ENCODE measurements around the gene CFL2.
"Not testable (repeated sequence)": the region's sequence is repeated elsewhere in the genome, so short reads cannot be mapped to it uniquely, and the experiment has no call there.

The CFL2 gene

DNA sequence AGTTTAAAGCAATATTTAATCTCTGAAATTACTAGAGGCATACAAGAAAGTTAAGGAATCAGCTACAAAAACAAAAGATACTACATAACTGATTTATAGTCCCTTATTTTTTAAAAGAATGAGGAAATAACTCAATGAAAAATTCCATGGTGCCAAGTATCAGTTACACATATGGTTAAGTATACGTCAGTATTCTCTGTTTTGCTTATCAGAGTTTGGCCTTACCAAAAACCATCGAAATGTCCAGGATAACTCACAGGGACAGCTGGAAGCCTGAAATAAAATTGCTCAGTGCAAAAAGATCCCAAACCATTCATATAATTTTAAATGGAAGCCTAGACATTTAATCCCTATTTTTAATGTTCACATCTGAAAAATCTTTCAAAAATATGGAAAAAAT is 3.6 kb downstream of the CFL2 start:
- Histone ChIP-seq H3K27me3 (ENCODE audit: control insufficient read depth, insufficient read depth, low read length) (no peaks in the 10 kb centered on the region), H3K4me1 (ENCODE audit: control insufficient read depth, insufficient read depth, low read length) (peaks cover 46% of the 10 kb centered on the region), H3K4me2 (ENCODE audit: low read length) (peak overlapping the region; percentile 91), H3K36me3 (ENCODE audit: insufficient read depth, low read length) (peaks cover 9% of the 10 kb centered on the region), H3K9ac (ENCODE audit: low read depth, low read length) (peak overlapping the region; percentile 97), H3K4me3 (ENCODE audit: low read length) (no peak overlapping the region), H3K9me3 (replicated peaks; ENCODE audit: low read length) (no peaks in the 10 kb centered on the region)

DNA sequence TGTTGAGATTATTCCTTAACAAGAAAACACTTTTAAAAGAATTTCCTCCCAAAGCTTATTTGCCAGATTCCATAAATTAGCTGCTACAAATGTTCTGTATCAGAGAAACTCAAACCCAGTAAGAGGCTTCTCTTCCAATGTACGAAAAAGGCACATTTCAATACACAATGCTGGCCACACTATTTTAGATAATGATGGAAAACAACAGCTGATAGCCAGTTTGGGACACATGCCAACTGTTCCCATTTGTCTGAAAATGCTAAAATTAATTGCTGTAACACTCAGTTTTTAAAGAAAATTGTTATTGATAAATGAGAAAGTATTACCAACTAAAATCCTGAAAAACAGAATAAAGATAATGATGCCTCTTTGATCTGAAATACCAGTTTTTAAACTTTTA is 4.4 kb downstream of the CFL2 start:
- peaks cover 43% of the 10 kb centered on the region for H3K4me1 ChIP-seq (ENCODE audit: control insufficient read depth, insufficient read depth, low read length)
- peaks cover 9% of the 10 kb centered on the region for H3K36me3 ChIP-seq (ENCODE audit: insufficient read depth, low read length)
- H3K4me2 ChIP-seq (ENCODE audit: low read length): peak overlapping the region; percentile 91
- H3K9ac ChIP-seq (ENCODE audit: low read depth, low read length): peak overlapping the region; percentile 97
- peak overlapping the region; percentile 0 for H3K4me3 ChIP-seq (ENCODE audit: low read length)
- H3K27me3 ChIP-seq (ENCODE audit: control insufficient read depth, insufficient read depth, low read length): no peaks in the 10 kb centered on the region
- H3K9me3 ChIP-seq (replicated peaks; ENCODE audit: low read length): no peaks in the 10 kb centered on the region

DNA sequence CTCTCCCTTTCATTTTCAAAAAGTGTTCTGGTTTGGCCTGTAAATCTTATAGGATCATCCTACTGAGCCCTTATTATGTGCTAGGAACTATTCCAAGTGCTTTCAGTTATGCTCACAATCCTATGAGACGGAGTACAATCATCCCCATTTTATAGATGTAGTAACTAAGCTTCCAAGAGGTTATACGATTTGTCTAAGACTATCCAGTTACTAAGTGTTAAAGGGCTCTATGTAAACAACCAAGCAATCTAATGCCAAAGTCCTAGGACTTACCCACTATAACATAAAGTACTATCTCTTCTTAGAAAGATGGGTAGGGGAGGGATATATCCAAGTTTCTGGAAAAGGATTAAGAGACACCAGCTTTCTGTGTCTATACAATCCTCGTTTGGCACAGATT is 6.7 kb downstream of the CFL2 start:
- Histone ChIP-seq H3K27me3 (ENCODE audit: control insufficient read depth, insufficient read depth, low read length) (no peaks in the 10 kb centered on the region), H3K4me3 (ENCODE audit: low read length) (no peak overlapping the region), H3K9me3 (replicated peaks; ENCODE audit: low read length) (no peaks in the 10 kb centered on the region), H3K4me1 (ENCODE audit: control insufficient read depth, insufficient read depth, low read length) (peaks cover 40% of the 10 kb centered on the region), H3K9ac (ENCODE audit: low read depth, low read length) (no peak overlapping the region), H3K4me2 (ENCODE audit: low read length) (no peak overlapping the region), H3K36me3 (ENCODE audit: insufficient read depth, low read length) (peaks cover 8% of the 10 kb centered on the region)

DNA sequence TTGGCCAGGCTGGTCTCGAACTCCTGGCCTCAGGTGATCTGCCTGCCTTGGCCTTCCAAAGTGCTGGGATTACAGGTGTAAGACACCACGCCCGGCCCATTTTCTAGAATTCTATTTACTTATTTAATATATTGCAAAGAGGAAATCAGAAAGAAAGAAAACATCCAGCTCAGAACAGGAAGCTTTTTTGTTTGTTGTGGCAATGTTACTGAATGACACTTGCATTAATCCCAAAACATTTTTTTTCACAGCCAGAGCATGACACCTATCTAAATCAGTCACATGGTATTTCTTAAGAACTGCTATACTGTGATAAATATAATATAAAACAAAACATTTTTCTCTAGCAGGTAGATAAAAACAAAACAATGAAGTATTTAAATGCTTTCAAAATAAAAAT is 12.6 kb downstream of the CFL2 start:
- Histone ChIP-seq H3K36me3 (ENCODE audit: insufficient read depth, low read length) (no peaks in the 10 kb centered on the region), H3K9ac (ENCODE audit: low read depth, low read length) (no peak overlapping the region), H3K4me3 (ENCODE audit: low read length) (no peak overlapping the region), H3K27me3 (ENCODE audit: control insufficient read depth, insufficient read depth, low read length) (no peaks in the 10 kb centered on the region), H3K4me2 (ENCODE audit: low read length) (no peak overlapping the region), H3K4me1 (ENCODE audit: control insufficient read depth, insufficient read depth, low read length) (peaks cover 24% of the 10 kb centered on the region), H3K9me3 (replicated peaks; ENCODE audit: low read length) (no peaks in the 10 kb centered on the region)

DNA sequence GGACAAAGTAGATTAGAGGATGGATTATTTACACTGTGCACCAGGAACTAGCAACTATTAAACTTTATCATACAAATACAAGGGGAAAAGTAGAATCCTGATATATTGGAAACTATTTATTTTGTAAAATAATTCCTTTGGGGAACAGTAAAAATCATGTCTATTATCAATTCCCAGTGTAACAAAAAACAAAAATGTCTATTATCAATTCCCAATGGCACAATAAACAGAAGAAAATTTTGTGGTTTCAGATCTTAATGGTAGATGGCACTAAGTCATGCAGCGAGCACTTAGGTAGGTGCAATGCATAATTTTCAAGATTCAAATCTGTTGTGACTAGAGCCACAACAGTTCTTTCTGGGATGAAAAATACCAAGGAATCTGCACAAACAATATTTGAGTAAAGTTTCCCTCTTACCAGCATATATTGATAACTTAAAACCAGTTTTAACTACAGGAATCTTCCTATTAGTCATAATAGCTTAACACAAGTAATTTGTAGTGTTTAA is 13.7 kb downstream of the CFL2 start:
- Histone ChIP-seq H3K27me3 (ENCODE audit: control insufficient read depth, insufficient read depth, low read length) (no peaks in the 10 kb centered on the region), H3K4me1 (ENCODE audit: control insufficient read depth, insufficient read depth, low read length) (peaks cover 24% of the 10 kb centered on the region), H3K9me3 (replicated peaks; ENCODE audit: low read length) (no peaks in the 10 kb centered on the region), H3K4me2 (ENCODE audit: low read length) (peak overlapping the region; percentile 78), H3K9ac (ENCODE audit: low read depth, low read length) (peak overlapping the region; percentile 46), H3K4me3 (ENCODE audit: low read length) (peak overlapping the region; percentile 52), H3K36me3 (ENCODE audit: insufficient read depth, low read length) (no peaks in the 10 kb centered on the region)

DNA sequence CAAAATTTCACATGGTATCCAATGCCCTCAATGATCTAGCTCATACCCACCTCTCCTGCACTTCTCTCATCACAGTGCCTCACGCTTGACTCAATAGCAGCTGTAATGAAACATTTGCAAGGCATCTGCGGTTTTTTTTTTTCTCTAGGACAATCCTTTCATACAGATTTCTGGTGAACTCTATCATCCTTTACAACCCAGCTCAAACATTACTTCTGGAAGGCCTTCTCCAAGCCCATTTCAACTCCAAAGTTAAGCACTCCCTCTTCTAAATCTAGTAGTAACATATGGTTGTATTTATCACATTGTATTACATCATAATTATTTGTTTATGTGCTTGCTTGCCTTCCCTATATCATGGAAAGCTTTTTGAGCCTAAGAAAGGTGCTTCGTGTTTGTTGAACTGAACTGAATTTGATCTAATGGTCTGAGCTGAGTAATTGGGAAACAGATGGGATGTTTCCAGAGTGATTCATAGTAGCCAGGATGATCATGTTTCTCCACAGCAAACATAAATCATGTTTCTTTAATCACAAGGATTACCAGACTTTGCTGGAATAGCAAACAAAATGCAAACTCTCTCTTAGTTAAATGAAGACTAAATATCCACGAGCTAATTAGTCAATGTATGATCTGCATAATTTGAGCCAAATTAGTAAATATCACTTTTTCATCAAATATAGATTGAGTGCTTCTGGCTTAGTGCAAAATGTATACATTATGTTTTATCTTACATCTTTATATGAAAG is 14.3 kb downstream of the CFL2 start:
- Histone ChIP-seq H3K9ac (ENCODE audit: low read depth, low read length) (peak overlapping the region; percentile 61), H3K27me3 (ENCODE audit: control insufficient read depth, insufficient read depth, low read length) (no peaks in the 10 kb centered on the region), H3K9me3 (replicated peaks; ENCODE audit: low read length) (no peaks in the 10 kb centered on the region), H3K4me3 (ENCODE audit: low read length) (peak overlapping the region; percentile 52), H3K4me2 (ENCODE audit: low read length) (peak overlapping the region; percentile 78), H3K36me3 (ENCODE audit: insufficient read depth, low read length) (no peaks in the 10 kb centered on the region), H3K4me1 (ENCODE audit: control insufficient read depth, insufficient read depth, low read length) (peaks cover 20% of the 10 kb centered on the region)

DNA sequence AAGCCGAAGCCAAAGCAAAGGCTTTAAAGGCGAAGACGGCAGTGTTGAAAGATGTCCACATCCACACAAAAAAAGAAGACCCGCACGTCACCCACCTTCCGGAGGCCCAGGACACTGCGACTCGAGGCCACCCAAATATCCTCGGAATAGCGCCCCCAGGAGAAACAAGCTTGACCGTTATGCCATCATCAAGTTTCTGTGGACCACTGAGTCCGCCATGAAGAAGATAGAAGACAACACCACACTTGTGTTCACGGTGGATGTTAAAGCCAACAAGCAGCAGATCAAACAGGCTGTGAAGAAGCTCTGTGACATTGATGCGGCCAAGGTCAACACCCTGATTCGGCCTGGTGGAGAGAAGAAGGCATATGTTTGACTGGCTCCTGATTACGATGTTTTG is 20.2 kb downstream of the CFL2 start:
- H3K4me3 ChIP-seq (ENCODE audit: low read length); H3K27me3 ChIP-seq (ENCODE audit: control insufficient read depth, insufficient read depth, low read length); H3K36me3 ChIP-seq (ENCODE audit: insufficient read depth, low read length); H3K9ac ChIP-seq (ENCODE audit: low read depth, low read length); H3K9me3 ChIP-seq (replicated peaks; ENCODE audit: low read length); H3K4me2 ChIP-seq (ENCODE audit: low read length): not testable (repeated sequence)
- H3K4me1 ChIP-seq (ENCODE audit: control insufficient read depth, insufficient read depth, low read length): peaks cover 12% of the 10 kb centered on the region

DNA sequence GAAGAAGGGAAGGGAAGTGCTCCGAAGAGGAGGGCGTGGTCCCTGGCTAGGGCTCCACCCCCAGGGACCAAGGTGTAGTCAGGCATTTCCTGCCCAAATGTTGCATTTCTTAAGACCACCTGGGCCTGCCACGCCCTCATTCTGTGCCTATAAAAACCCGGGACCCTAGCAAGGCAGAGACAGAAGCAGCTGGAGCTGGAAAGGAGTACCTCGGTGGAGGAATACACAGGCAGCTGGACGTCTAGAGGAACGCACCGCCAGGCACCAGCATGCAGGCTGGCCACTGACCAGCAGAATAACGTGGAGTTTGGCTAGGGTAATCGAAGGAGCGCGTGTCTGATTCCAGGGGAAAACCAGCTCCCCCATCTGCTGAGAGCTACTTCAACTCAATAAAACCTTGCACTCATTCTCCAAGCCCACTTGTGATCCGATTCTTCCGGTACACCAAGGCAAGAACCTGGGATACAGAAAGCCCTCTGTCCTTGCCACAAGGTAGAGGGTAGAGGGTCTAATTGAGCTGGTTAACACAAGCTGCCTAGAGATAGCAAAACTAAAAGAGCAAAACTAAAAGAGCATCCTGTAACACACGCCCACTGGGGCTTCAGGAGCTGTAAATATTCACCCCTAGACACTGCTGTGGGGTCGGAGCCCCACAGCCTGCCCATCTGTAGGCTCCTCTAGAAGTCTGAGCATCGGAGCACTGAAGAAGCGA is 21.0 kb downstream of the CFL2 start:
- Histone ChIP-seq H3K9ac (ENCODE audit: low read depth, low read length) (no peak overlapping the region), H3K4me1 (ENCODE audit: control insufficient read depth, insufficient read depth, low read length) (peaks cover 12% of the 10 kb centered on the region), H3K27me3 (ENCODE audit: control insufficient read depth, insufficient read depth, low read length) (no peaks in the 10 kb centered on the region), H3K9me3 (replicated peaks; ENCODE audit: low read length) (no peaks in the 10 kb centered on the region), H3K4me3 (ENCODE audit: low read length) (peak overlapping the region; percentile 68), H3K36me3 (ENCODE audit: insufficient read depth, low read length) (no peaks in the 10 kb centered on the region), H3K4me2 (ENCODE audit: low read length) (peak overlapping the region; percentile 85)

DNA sequence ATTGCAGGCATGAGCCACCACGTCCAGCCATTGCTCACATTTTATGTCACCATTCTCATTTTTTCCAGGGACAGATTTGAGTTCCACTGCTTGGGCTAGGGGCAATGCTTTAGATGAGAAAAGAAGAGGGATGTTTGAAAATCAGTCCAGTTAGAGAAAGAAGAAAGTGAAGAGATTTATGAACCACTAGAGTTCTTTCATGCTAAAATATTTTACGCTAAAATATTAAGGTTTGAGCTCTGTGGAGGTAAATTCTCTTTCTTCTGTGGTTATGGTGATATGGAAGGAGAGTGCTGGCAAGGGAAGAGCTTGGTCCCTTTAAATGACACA is 21.5 kb downstream of the CFL2 start:
- no peak overlapping the region for H3K9ac ChIP-seq (ENCODE audit: low read depth, low read length)
- H3K4me1 ChIP-seq (ENCODE audit: control insufficient read depth, insufficient read depth, low read length): peaks cover 12% of the 10 kb centered on the region
- H3K4me2 ChIP-seq (ENCODE audit: low read length): peak overlapping the region; percentile 85
- H3K4me3 ChIP-seq (ENCODE audit: low read length): peak overlapping the region; percentile 68
- H3K27me3 ChIP-seq (ENCODE audit: control insufficient read depth, insufficient read depth, low read length): no peaks in the 10 kb centered on the region
- H3K9me3 ChIP-seq (replicated peaks; ENCODE audit: low read length): no peaks in the 10 kb centered on the region
- no peaks in the 10 kb centered on the region for H3K36me3 ChIP-seq (ENCODE audit: insufficient read depth, low read length)

DNA sequence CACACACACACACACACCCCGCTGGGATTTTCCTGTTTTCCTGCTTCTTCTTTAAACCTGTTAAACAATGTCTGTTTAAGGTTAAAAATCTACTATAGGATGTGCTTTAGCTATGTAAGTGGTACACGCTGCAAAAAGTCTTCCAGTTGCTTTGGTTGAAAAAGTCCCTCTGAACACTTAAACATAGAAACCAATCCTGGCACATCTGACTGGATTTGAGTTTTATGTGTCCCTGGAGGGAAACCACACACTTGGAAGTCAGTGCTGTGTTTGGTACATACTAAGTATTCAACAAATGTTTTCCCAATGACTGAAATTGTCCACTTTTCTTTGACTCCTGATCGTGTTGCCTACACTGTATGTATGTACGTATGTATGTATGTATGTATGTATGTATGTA is 22.0 kb downstream of the CFL2 start:
- H3K4me2 ChIP-seq (ENCODE audit: low read length): peak overlapping the region; percentile 85
- H3K36me3 ChIP-seq (ENCODE audit: insufficient read depth, low read length): no peaks in the 10 kb centered on the region
- H3K4me3 ChIP-seq (ENCODE audit: low read length): no peak overlapping the region
- H3K27me3 ChIP-seq (ENCODE audit: control insufficient read depth, insufficient read depth, low read length): no peaks in the 10 kb centered on the region
- peaks cover 12% of the 10 kb centered on the region for H3K4me1 ChIP-seq (ENCODE audit: control insufficient read depth, insufficient read depth, low read length)
- H3K9me3 ChIP-seq (replicated peaks; ENCODE audit: low read length): no peaks in the 10 kb centered on the region
- no peak overlapping the region for H3K9ac ChIP-seq (ENCODE audit: low read depth, low read length)

DNA sequence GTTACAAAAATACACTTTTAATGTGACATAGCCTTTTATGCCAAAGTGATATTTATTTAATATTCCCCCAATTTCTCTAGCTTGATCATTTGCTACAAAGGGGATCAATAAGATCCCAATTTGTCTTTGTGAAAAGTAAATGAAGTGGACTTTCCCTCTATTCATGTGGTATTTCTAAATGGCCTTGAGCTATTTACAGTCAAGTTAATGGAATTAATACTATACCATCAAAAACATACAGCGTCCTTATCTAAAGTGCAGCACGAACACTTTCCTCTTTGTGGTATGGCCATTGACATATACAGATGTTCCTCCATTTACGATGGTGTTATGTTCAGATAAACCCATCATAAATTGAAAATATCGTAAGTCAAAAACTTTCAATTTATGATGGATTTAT is 23.2 kb downstream of the CFL2 start:
- H3K4me3 ChIP-seq (ENCODE audit: low read length): no peak overlapping the region
- H3K4me2 ChIP-seq (ENCODE audit: low read length): no peak overlapping the region
- peaks cover 12% of the 10 kb centered on the region for H3K4me1 ChIP-seq (ENCODE audit: control insufficient read depth, insufficient read depth, low read length)
- H3K9ac ChIP-seq (ENCODE audit: low read depth, low read length): no peak overlapping the region
- H3K9me3 ChIP-seq (replicated peaks; ENCODE audit: low read length): no peaks in the 10 kb centered on the region
- no peaks in the 10 kb centered on the region for H3K36me3 ChIP-seq (ENCODE audit: insufficient read depth, low read length)
- H3K27me3 ChIP-seq (ENCODE audit: control insufficient read depth, insufficient read depth, low read length): no peaks in the 10 kb centered on the region

Measured in skeletal muscle satellite cell (primary cell).